NCI-H1694 (cell line): ENCODE results near the gene LMAN1L.
"Not testable (repeated sequence)": the region's sequence is repeated elsewhere in the genome, so short reads cannot be mapped to it uniquely, and the experiment has no call there.

ENCODE experiments used
- DNase-seq: peaks from one replicate; lab custom pipeline; 2025; lab: John Stamatoyannopoulos, UW

Gene LMAN1L

GRCh38 chr15:74782259-74783071 is 30.2 kb upstream of the LMAN1L start:
- no peak for DNase-seq

DNA sequence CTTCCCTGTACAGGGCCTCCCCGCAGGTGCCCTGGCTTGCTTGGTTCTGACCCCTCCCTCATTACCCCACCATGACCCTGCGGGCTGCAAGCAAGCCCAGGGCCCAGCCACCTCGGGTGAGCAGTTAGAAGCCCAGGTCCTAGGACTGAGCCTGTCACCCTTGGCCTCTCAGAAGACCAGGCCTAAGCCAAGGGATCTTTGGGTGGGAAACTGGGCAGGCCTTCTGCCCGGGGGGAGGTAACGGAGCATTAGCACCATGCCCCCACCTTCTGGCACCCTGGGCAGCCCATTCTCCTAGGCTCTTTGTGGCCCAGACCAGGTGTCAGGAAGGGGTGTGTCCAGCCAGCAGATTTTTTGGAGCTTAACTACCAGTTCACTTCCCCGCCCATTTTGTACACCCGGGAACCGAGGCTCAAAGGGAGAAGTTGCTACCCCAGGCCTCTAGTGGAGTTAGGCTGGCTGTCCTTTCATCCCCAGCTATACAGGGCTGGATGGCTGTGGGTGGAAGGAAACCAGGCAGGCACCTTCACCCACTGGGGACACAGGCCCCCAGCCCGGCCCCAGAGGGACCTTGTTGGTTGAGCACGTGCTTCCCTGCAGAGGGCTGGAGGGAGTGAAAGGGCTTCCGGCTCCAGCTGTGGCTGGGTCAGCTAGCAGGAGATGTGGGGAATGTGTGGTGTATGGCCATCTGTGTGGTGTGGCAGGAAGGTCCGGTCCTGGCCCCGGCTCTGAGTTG is 29.4 kb upstream of the LMAN1L start:
- DNase-seq = no peak

GRCh38 chr15:74783808-74784175 is 28.8 kb upstream of the LMAN1L start:
- DNase-seq = no peak

DNA sequence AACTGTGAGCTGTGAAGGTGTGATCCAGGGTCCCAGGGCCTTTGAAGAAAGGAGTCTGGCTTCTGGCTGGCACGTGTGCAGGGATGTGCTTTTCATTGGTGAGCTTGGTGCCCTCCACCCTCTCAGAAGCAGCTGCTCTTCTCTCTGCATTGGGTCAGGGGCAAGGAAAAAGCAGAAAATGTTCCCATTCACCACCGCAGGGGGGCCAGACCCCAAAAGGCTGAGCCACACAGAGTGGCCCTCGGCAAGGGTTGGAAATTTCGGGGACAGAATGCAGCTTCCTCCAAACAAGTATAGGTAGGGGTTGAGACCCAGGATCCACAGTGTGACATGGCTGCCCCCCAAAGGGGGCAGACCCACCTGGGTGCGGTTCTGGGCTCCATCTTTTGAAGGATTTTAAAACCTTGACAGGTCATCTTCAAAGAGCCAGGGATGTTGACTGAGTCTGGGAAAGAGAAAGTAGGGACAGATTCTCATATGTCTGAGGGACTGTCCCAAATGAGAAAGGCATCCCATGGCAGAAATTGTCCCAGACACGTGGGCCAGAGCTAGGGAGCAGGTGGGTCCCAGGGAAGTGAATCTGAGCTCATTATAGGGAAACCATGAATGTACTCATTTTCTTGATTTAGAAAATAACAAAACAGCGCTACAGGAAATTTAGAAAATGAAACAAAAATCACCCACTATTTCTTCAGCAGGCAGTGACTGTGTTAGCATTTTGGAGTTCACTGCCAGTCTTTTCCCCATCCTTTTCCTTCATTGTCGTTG is 28.0 kb upstream of the LMAN1L start:
- no peak for DNase-seq

- no peak for DNase-seq
Measured at GRCh38 chr15:74785194-74786032, 27.2 kb upstream of the LMAN1L start.

- not testable (repeated sequence) for DNase-seq
Measured at GRCh38 chr15:74786081-74786480, 26.6 kb upstream of the LMAN1L start.

- no peak for DNase-seq
Measured at GRCh38 chr15:74786551-74787165, 26.0 kb upstream of the LMAN1L start.

GRCh38 chr15:74787251-74788041 is 25.2 kb upstream of the LMAN1L start:
- peak; percentile 59 for DNase-seq

GRCh38 chr15:74788042-74788682 is 24.5 kb upstream of the LMAN1L start:
- DNase-seq = no peak

DNA sequence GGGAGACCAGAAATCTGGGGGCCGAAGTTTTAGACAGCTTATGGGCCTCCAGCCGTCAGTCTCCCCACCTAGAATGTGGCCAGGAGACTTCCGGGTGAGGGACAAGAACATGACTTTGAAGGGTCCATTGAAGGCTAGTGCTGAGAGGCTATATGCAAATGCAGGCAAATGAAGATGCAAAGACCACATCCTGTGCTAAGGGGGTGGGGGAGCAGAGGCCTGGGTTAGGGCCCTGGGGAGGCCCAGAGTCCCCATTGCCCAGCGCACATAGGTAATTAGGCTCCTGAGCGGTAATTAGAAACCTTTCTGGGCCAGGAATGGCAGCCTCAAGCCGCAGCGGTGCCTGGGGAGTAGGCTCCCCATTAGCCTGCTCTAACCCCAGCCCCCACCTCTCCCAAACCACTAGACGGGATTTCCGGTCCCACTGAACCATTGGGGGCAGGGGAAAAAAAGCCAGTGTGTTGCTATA is 23.9 kb upstream of the LMAN1L start:
- DNase-seq = no peak

- DNase-seq = no peak
Measured at GRCh38 chr15:74789171-74789631, 23.4 kb upstream of the LMAN1L start.

- no peak for DNase-seq
Measured at GRCh38 chr15:74789741-74790079, 22.9 kb upstream of the LMAN1L start.

DNA sequence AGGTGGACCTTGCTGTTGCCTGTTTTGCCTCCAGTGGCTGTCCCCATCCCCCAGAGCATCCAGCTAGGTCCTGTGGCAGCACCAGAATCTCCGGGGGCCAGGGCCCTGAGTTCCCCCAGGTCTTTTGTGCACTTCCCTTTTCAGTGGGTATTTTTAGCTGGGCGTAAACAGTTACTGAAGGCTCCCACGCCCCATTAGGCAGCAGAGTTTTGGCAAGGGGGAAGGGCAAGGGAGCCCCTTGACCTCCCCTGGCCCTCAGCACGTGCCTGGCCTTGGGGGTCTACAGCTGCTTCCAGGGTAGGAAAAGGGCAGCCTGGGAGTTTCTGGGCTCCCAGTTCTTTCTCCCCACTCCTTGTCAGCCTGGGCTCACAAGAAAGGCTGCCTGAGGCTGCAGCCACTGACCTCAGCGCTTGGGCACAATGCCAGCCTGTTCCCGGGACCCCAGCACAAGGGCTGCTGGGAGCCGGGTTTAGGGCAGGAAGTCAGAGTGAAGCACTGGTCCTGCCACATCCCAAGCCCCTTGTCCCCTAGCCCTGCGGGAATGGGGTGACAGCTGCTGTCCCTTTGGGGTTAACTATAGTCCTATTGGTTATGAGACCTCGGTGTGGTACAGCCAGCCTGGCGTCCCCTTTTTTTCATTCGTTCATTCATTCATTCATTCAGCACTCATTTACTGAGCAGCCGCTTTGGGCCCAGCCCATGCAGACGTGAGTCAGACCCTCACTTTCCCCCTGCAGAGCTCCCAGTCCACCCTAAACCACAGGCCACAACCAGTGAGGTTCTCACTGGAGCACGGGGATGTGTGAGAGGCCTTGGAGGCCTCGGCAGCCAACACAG is 22.3 kb upstream of the LMAN1L start:
- DNase-seq = no peak

GRCh38 chr15:74791007-74791406 is 21.6 kb upstream of the LMAN1L start:
- DNase-seq = no peak

GRCh38 chr15:74791667-74792066 is 21.0 kb upstream of the LMAN1L start:
- DNase-seq = no peak

DNA sequence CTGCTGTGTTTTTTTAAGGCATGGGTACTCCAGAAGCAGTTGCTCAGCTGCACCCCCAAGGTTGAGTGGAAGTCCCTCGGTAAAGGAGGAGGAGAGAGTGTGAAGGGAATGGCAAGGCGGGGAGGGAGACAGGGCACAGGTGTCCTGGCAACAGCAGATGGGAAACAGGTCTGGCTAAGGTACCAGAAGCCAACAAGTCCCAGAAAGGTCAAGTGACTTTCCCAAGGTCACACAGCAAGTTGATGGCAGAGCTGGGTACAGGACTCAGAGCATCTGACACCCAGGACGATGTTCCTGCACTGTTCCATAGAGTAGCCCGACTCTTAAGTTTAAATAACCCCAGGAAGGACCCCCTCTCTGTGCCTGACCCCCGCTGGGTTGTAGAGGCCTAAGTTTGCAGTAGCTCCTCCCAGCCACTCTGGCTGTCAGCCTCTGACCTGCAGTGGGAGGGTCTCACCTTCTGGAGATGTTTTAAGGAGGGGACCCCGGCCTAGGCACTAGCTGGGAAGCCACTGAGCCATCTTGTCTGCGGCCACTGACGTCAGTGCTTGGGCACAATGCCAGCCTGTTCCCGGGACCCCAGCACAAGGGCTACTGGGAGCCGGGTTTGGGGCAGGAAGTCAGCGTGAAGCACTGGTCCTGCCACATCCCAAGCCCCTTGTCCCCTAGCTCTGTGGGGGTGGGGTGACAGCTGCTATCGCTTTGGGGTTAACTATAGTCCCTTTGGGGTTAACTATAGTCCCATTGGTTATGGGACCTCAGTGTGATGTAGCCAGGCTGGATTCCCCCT is 20.2 kb upstream of the LMAN1L start:
- DNase-seq = no peak

GRCh38 chr15:74793135-74794028 is 19.3 kb upstream of the LMAN1L start:
- no peak for DNase-seq
